ENCODE measurements around the gene MTR.

The MTR gene

GRCh38 chr1:236795035-236795756 lies at the start of gene MTR:
Gene MTR (plus strand): TSS chr1:236795292. CDS start chr1:236795704, 412 bp downstream.
- peak; percentile 99 for DNase-seq

DNA sequence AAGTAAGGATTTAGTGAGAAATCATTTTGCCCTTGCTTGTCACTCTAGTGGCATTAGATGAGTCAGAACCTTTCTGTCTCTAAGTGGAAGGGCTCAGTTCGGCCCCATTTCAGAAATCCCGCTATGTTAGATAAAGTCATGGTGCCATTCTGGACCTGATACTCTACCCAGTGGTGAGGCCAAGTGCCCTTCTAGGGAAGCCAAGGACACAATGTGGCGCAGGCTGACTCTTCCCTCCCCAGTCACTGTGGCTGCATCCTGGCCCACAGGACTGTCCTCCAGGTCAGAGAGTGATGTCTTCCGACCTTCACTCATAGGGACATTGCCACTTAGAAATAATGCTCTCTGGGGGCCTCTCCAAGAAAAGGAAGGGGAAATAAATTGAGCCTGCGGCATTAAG lies 48.3 kb upstream of the MTR start:
- DNase-seq = no peak

GRCh38 chr1:236747311-236747985 lies 47.6 kb upstream of the MTR start:
- no peak for DNase-seq

DNA sequence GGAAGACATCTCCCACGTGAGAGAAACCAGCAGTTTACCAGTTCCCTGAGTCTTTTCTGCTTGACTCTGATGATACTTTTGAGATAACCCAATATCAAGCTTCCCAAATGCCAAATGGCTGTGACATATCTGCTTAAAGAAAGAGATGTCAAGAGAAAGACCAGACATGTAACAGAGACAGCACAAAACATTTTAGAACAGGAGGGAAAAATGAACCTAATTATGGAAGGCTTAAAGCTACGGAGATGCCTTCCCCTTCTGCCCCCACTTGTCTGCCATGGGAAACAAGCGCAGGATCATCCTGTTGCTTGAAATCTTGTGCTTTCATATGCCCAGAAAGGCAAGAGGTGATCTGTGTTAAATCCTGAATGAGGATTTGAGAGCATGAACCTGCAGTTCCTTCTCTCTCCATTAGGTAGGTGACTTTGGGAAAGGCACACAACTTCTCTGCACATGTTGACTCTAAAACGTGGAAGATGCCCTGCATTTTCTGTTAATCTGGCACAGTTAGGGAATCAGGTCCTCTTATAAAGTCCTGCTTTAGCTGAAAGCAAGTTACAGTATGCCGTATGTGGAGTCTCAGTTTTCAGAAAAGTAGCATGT lies 46.7 kb upstream of the MTR start:
- no peak for DNase-seq

GRCh38 chr1:236750928-236751327 lies 44.2 kb upstream of the MTR start:
- DNase-seq = no peak

DNA sequence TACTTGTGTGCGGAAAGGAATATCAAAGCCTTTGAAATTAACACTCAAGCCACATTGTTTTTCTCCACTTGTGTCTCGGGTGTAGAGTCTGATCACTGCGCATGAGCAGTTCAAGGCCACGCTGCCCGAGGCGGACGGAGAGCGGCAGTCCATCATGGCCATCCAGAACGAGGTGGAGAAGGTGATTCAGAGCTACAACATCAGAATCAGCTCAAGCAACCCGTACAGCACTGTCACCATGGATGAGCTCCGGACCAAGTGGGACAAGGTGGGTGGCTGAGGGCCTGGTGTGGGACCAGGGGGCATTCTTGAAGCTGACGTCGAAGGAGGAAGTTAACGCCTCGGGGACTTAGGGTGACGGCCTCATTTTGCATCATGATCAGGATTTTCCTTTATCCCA lies 43.7 kb upstream of the MTR start:
- no peak for DNase-seq

- DNase-seq = no peak
Observed at GRCh38 chr1:236751935-236752334, 43.2 kb upstream of the MTR start.

GRCh38 chr1:236753516-236753915 lies 41.6 kb upstream of the MTR start:
- peak; percentile 10 for DNase-seq

DNA sequence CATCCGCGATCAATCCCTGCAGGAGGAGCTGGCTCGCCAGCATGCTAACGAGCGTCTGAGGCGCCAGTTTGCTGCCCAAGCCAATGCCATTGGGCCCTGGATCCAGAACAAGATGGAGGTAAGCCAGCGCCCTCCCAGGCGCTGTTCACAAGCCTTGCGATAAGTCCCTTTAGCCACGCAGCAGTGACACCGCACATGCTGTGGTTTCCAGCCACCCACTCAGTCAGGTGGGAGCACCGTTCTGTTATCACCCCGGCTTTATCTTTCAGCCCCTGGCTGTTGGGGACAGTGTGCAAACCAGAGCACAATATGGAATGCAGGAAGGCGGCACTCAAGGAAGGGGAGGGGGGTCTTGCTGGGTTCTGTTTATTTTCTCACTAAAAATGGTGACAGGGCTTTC lies 41.1 kb upstream of the MTR start:
- no peak for DNase-seq

GRCh38 chr1:236754525-236755210 lies 40.4 kb upstream of the MTR start:
- DNase-seq = no peak

- no peak for DNase-seq
Observed at GRCh38 chr1:236757640-236758039, 37.5 kb upstream of the MTR start.

GRCh38 chr1:236759252-236759859 lies 35.7 kb upstream of the MTR start:
- peak; percentile 54 for DNase-seq

DNA sequence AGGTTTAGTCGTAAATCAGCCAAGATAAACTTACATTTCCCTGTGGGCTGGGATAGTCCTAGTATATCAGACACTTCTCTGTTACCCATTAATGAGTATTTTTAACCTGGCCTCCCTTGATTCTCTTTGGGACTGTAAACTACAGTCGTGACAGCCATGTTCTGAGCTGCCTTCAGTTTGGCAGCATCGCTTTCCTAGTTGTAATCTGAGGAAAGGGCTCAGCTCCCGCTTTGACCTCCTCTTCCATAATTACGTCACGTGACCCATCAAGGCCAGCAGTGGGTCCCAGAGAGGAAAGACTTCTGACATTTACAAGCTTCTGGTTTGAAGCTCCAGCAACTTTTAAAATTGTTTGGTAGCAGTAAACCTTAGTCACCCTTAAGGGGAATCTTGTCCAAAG lies 34.6 kb upstream of the MTR start:
- DNase-seq = no peak

- DNase-seq = no peak
Observed at GRCh38 chr1:236760986-236761385, 34.1 kb upstream of the MTR start.

- no peak for DNase-seq
Observed at GRCh38 chr1:236761397-236762132, 33.5 kb upstream of the MTR start.

- no peak for DNase-seq
Observed at GRCh38 chr1:236762410-236762809, 32.7 kb upstream of the MTR start.

DNA sequence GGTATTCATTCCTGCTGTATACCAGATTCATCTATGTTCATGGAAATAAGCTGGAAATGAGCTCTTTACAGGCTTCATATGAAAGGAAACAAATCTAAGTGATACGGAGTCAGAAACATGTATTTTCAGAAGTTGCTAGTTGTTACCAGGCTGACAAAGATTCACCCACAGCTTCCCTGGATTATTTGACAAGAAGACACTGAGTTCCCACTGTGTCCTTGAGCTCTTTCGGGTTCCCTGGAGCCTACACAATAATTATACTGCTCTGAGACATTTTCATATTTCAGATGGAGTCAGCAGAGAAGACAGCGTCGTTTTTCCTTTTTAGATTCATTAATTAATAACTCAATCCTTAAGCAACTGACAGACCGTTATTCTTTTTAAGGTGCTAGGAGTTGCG lies 29.3 kb upstream of the MTR start:
- DNase-seq = no peak

GRCh38 chr1:236766506-236766905 lies 28.6 kb upstream of the MTR start:
- DNase-seq = no peak

GRCh38 chr1:236767276-236767675 lies 27.8 kb upstream of the MTR start:
- no peak for DNase-seq

- no peak for DNase-seq
Observed at GRCh38 chr1:236768601-236769000, 26.5 kb upstream of the MTR start.

DNA sequence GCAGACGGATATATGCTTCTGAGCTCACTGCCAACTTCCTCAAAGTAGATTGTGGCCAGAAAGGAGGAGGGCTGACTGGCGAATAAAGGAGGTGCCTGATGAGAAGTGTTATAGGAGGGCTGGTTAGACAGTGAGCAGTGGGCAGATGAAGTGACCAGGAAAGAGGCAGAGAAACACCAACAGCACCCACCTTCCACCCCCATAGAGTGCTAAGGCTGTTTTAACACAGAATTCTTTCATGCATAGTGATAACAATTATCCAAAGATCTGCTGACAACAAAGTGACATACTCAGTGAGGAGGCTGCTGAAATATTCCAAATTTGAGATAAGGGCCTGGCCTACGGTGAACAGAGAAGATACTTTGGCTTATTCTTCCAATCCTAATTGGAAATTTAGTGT lies 21.2 kb upstream of the MTR start:
- DNase-seq = no peak

GRCh38 chr1:236774926-236775325 lies 20.2 kb upstream of the MTR start:
- DNase-seq = no peak

DNA sequence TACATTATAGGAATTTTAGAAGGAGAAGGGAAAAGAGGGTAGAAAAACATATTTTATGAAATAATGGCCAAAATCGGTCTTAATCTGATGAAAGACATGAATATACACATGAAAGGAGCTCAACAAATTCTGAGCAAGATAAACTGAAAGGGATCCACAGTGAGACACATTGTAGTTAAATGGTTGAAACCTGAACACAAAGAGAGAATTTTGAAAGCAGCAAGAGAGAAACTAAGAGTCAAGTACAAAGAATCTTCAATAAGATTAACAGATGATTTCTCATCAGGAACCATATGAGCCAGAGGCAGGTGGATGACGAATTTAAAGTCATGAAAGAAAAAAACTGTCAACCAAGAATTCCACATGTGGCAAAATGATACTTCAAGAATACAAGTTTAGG lies 15.8 kb upstream of the MTR start:
- DNase-seq = no peak
